ENCODE results near the gene SORCS1.

SORCS1 gene

DNA sequence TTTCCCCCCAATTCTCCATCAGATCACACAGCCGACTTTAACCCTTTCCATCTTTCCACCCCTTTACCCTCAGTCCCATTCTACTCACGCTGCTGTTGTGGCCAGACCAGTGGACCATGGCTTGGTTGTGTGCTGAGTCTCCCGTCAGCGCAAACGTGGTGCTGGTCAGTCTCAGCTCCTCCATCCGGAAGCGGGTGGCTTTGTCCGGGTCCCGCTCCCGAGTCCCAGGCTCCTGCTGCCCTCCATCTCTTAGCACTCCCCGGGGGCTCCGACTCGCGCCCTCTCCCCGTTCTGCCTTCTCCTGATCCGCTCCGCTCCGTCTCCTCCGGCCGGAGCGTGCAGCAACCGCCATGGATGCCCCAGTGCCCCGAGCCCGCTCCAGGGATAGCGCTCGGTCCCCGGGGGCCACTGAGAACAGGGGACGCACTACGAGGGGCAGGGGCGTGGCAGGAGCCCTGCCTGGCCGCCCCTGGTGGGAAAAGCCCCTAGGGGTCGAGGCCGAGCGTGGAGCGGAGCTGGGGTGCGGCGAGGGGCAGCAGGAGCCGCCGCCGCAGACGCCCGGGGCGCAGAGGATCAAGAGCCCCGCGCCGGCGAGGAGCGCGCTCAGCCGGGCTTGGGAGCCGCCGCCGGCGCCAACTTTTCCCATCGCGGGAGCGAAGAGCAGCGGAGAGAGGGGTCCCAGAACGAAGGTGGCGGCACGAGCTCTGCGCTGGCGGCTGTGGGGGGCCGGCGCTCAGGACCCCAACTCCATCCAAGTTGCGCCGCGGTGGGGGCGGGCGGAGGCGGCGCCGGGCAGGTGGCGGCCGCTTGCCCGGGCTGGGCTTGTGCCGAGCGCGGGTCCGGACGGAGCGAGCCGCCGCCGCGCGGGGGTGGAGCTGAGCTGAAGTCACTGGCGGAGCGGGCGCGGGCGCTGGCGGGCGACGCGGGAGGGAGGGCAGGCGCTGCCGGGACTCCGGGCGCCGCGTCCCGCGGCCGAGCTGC lies at the start of gene SORCS1:
Gene SORCS1 (minus strand): TSS at position 826 of the 981 bp plus-strand sequence.
- no peak for DNase-seq

DNA sequence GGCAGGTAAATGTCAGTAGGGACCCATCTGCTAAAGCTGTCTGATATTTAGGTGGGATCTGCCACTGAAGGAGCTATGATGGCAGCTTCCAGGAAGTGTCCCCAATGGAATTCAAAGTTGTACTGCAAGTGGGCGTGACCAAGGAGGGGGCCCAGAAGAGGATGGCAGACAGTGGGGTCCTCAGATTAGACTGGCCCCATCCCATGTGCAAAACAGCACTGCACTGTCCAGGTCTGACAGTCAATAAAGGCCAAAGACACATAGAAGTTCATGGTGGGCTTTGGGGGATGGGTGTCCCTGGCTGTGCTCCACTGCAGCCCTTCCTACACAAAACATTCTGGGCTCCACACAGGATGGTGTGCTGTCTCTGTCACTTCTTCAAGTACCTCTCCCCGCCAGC lies 49.8 kb upstream of the SORCS1 start:
- no peak for DNase-seq

DNA sequence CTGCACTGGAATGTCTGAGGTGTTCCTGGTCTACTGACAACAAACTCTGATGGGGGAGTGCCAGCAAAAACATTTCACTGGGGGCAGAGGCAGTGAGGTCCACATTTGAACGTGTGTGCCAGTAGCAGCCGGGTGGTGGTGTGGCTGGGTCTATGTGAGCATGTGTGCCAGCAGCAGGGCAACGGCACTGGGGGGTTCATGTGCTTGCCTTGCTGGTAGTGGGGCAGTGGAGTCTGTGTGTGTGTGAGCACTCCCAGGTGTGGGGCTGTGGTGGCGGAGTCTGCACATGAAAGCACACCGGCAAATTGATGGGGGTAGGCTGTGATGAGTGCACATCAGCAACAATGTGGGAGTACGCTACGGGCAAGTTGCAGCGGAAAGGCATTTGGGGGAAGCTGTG lies 49.4 kb upstream of the SORCS1 start:
- no peak for DNase-seq

DNA sequence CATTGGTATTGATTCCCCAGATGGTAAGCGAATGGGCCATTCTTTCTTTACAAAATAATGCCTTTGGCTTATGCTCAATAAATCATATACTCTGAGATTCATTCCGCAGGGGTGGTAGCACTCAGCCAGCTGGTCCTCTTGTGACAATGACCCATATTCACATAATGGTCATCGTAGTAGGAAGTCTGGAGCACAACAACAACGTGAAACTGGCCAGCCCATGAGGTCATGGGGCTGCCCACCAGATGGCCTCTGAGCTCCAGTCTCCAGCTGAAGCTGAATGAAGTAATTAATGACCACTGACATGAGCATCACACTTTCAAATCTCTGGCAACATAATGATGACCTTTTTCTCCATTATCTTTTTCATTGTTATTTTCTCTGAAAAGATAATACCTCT lies 42.3 kb upstream of the SORCS1 start:
- no peak for DNase-seq

DNA sequence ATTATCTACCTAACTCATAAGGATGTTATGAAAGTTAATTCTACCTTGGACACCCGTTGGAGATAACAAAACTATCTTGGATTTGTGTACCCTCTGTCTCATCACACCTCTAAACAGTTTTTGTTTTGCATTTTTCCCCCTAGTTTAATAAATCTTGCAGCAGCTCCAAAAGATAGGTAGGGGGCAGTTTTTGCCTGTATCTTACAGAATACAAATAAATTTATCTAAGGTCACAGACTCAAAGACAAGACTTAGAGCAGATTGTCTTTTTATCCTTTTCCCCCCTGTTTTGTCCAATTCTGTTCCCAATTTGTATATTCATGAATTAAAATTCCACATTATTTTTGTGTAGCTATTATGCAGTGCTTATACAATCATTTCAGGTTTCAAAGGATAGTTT lies 5.0 kb upstream of the SORCS1 start:
- DNase-seq, result no peak

DNA sequence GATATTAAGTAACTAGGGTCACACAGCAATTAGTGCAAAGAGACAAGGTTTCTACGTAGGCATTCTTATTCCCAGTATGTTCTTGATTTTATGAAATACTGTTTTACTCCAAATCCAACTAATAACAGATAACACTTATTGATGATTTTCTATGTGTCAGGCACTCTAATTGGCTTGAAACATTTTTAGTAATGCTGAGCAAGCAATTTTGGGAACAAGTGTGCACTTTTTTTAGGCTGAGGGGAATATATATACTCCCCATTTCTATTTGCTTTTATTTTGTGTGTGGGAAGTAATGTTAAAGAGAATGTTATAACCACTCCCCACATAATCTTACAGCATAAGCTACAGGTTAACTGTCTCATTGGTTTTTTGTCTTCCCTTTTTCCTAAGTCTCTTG lies 4.2 kb upstream of the SORCS1 start:
- no peak for DNase-seq

DNA sequence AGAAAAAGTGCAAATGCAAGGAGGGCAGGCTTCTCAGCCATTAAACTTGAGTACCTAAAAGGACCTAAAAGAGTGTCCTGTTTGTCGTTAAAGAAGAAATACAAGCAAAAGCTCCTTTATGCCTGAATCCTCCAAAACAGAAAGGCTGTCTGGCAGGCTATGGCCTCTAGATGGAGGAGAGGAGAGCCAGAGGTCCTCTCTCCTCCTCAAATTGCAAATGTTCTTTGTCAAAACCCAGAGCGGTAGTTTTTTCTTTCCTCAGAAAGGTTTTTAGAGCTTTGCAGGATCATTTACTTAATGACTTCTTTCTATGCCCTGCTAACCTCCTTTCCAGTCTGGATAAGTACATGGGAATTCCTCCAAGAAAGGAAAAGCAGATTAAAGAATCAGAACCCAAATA lies 1.9 kb upstream of the SORCS1 start:
- no peak for DNase-seq

DNA sequence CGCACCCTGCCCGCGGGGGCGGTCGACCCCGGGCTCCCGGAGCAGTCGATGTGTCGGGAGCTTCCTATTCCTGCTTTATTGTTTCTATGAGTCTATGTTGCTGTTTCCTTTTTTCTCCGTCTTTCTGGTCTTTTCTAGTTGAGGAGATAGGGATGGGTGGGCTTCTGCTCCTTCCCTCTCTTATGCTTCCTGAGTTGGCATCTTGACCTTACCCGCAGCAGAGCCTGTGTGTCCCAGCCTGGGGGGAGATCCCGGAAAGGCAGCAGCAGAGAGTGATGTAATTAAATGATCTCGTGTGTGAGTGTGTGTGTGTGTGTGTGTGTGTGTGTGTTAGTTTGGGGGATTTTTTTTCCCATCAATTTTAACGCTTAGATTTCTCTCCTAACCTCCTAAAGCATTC lies 486 bp upstream of the SORCS1 start:
- no peak for DNase-seq

DNA sequence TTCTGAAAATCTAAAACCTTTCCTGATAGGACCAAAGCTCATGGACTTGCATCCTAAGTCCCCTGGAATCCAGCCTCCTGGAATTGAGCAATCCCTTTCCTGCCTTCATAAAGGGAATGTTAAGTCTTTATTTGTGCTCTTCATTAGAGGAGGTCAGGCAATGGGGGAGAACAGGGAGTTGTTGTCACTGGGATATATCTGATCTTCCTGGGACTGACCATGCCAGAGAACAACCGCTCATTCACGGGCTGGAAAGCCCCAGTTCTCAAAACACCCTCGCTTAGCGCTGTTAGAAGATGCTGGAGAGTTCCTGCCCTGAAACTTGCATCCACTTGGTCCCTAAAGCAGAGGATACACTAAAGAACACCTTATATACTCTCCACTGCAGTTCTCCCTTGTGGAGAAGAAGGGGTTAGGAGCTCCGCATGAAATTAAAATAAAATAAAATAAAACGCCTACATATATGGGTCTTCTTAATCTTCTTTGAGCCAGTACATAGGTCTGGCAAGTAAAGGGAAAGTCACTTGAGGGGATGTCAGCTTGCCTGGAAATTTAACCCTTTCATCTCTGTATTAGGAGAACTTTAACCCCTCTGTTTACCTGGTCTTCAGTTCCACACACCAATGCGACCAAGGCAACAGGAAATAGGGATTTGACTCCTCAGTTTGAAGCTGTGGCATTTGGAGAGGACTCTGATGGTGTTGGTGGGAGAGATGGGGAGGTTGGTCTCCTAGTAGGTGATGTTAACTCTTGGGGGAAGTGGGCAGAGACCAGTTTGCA lies 1.2 kb downstream of the SORCS1 start:
- DNase-seq, result no peak

DNA sequence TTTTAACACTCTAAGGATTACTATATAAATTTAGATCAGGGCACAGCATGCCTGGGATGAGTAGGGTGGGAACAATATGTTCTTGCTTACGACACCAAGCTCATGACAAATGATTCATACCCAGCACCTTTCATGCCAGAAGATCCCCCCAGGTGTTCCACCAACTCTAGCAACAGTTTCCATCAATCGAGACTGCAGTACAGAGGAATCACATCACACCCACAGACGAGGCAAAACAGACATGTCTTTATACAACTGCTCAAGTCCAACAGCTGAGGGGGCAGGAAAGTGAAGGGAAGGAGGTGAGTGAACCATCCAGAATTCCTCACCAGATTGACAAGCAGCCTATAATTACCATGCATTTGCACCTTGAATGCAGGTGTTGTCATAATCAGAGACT lies 3.6 kb downstream of the SORCS1 start:
- DNase-seq, result no peak

DNA sequence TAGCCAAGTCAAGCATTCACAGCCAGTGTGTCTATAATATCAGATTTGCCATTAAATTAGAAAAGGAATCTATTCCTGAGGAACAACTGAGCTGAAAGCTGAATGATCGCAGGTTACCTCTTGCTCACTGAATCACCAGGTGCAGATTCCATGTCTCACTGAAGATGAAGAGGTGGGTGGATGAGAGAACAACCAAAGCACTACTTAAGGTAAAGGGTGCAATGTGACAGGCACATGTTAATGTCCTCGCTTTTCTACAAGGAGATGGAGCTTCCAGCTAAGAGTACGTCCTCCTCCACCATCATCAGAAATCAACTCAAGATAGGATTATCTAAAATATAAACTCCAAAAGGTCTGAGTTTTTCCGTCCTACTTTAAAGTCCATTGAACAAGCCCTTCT lies 4.6 kb downstream of the SORCS1 start:
- no peak for DNase-seq

DNA sequence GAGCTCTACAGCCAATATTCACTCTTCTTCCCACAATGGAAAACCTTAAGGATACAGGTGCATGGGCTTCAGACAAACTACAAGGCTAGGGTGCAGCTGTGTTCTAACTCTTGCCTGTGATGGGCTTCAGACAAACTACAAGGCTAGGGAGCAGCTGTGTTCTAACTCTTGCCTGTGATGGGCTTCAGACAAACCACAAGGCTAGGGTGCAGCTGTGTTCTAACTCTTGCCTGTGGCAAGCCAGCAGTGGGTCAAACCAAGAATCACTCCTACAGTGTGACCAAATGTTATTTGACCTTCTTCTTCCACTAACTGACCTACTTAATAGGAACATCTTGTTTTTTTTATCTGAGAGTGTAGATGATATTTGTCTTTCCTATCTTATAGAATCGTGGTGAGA lies 7.4 kb downstream of the SORCS1 start:
- no peak for DNase-seq

DNA sequence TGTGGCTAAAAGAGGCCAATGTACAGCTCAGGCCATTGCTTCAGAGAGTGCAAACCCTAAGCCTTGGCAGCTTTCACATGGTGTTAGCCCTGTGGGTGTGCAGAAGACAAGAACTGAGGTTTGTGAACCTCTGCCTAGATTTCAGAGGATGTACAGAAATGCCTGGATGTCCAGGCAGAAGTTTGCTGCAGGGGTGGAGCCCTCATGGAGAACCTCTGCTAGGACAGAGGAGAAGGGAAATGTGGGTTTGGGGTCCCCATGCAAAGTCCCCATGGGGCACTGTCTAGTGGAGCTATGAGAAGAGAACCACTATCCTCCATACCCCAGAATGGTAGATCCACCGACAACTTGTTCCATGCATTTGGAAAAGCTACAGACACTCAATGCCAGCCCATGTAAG lies 12.4 kb downstream of the SORCS1 start:
- no peak for DNase-seq

DNA sequence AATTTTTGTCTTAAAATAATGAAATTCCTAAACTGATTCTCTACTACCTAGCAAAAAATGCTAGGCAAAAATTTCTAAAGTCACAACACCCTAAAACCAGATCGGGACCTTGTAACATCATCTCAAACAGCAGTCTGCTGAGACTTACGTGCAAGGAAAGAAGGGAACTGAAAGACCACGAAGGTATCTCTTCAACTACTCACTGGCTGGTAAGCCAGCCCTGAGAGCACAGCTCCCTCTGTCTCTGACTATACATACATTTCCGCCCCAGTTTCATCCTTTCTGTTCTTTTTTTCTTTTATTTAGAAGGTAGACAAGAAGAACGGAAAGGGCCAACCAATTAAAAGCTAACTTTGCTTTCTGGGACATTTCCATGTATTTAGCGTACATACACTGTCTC lies 15.6 kb downstream of the SORCS1 start:
- no peak for DNase-seq

DNA sequence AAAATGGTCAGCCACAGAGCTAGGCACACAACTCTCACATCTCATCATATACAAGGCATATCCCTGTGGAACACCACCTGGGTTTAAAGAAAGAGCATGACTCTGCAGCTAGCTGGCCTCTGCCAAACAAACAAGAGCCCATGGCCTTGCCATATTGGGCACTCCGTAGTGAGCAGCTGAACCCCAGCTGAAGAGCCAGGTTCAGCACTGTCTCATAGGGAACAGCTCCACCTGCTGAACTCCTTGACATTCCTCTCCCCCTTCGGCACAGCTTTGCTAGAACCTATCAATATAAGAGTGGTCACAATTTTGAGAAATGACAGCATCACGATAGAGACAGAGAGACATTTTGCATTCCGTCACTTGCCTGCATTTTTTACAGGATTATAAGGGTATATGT lies 20.0 kb downstream of the SORCS1 start:
- no peak for DNase-seq

DNA sequence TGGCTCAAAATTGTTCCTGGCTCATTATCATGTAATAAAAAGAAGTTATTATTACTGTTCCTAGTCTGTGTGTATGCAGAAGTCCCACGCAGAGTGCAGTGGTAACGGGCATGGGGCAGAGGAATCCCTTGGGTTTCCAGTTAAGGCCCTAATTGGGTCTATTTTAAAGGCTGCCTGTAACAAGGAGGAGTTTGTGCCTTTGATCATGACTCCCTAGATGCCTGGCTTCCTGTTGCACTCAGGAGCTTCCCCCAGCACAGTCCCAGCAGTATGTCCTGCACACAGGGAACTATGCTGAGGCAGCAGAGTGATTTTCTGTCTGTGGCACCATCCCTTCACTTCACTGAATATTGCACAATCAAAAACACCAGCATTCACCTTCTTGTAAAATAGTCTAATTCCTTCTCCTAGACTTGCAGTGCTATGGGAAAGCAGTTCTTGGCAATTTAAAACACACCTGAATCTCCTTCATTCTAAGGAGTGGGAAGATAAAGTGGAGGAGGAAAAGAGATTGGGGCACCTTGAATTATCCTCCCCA lies 22.9 kb downstream of the SORCS1 start:
- no peak for DNase-seq

DNA sequence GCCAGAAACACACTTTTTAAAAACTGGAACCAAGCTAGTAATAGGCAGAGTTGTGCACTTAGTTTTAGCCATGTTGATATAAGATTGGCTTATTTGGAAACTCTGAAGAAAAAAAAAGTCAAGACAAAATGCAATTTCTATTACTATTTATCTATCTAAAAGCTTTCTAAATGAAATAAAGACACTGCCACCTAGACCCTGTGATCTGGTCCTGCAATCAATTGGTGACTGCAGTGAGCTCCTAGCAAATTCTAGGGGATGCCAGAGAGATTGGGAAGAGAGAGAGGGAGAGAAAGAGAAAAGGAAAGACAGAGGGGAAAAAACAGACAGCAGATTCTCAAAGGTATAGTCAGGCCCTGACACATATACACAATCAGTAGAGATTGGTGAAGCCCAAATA lies 25.3 kb downstream of the SORCS1 start:
- no peak for DNase-seq

DNA sequence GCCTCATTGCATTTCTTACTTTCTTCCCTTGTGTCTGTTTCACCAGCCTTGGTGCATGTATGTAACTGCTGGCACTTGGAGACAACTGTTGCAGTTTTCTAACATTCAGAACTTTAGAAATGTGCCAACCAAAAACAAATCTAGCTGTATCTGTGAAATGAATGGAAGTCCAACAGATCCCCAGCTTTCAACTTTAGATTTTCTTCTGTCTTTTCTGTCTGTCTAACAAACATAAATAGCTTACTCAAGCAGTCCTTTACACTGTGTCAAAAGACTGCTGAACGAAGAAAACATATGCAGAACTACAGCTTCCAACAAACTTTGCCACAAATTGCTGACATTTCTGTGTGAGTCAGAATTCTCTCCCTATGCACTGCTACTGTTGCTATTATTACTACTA lies 30.9 kb downstream of the SORCS1 start:
- no peak for DNase-seq

DNA sequence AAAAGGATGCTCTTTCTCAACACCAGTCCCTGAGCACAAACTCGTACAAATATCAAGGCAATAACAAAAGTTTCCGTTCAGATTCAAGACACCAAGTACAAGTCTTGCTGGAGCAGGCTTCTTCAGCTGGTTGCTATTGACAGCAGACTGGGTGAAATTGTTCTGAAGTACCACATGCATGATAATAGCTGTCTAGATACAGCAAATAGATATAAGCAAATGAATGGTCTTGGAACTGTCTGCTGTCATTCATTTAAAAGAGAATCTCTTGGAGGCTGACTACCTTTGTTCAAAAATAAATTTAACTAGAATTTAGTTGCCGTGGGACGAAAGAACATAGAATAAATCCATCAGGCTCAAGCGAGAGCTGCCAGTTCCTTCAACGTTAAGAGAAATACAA lies 35.5 kb downstream of the SORCS1 start:
- DNase-seq, result no peak

DNA sequence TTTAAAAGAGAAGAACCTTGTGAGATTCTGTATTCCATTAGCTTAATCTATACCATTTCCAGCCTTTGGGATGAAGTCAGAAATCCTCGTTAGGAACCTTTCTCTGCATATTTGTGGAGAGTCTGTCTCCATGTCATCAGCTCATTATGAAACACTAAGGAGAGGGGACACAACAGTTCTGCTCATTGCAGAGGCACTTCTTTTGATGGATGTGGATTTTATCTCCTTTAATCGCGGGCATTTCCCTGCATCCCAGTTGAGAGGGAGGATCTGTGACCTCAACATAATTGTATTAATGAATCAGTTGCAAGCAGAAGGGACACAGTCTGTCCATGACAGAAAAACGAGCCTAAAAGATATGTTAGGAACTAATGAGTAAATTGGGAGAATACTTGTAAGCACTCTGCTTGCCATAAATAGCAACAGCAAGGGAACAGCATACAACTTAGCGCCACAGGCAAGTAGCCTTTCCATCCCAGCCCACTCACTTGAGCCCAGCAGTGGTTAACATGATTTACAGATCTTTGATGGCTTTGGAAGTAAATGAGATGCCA lies 37.9 kb downstream of the SORCS1 start:
- DNase-seq, result no peak

DNA sequence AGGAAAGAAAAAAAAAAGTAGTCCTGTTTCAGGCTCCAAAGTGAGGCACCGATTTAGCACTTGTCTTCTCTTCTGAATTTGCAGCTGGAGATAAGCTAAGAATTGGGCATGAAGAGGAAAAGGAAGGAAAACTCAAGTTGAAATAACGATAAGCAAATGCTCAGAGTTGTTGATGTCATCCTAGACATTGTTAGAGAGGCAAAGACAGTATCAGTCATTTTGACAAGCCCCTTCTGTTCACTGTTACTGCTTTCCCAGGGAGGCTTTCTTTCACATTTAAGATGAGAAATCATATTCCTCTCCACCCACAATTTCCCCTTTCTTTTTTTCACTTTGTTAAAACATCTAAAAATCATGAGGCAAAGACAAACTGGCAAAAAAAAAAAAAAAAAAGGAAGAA lies 41.8 kb downstream of the SORCS1 start:
- no peak for DNase-seq

DNA sequence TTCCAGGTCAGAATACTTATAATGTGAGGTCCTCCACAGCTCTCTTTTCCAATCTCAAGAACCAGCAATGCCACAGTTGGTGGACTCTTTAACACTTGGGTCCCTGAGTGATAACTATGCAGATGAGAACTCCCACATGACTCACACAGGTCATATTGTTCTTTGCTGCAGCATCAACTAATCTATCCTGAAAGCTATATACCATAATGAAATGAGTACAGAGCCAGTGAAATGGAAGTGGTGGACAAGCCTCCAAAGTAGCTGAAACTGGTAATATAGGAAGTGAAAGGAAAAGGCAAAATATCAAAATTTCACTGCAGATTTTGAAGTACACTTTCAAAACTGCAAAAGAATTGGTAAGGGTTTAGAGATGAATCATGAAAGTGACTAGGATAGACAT lies 45.6 kb downstream of the SORCS1 start:
- no peak for DNase-seq

DNA sequence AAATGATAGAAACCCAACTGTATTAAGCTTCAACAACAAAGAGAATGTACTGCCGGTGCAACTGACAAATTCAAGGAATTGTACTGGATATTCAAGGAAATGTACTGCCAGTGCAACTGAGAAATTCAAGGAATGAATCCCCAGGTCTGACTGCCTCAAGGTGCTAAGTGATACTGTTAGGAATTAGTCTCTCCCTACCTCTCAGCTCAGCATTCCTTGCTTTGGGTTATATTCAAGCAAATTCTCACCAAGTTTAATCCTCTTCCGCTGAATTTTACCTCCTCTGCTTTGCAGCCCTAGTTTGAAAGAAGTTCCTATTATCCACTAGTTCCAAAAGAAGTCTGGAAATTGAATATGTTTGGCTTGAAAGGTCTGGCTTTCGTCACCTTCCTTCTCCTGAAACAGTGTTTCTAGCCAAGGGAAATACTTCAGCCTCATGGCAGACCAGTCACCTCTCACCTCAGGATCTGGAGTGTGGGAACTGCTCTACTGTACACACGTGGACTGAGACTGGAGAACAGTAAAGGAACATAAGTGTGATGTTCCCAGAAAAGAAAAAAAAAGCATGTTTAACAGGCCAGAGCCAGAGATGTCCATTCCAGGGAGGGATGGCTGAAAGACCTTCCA lies 60.4 kb downstream of the SORCS1 start:
- DNase-seq, result no peak
